ENCODE results near the gene ABCC1. TPM values are rescaled to one million over a fixed set of nuclear protein-coding genes. Genes with fewer than 3 reads are reported as not detected.

ABCC1 gene
- total and polyA plus RNA-seq, 2 of the 4 experiments (the other 2 are of a cell fraction) = 39.4 to 66.0 TPM

- POLR2A ChIA-PET (ENCODE audit: unreplicated experiment) = no interaction called here
- H3K4ac ChIP-seq (ENCODE audit: low read depth, low read length) = peak overlapping the region; percentile 51; the same call in 1 of the 2 replicates
- no peak for DNase-seq
Observed at GRCh38 chr16:15975172-15975571, 25.8 kb downstream of the ABCC1 start.

More at GRCh38 chr16:15975172-15975571, 25.8 kb downstream of the ABCC1 start:
- Histone ChIP-seq H3K4me1 (ENCODE audit: control insufficient read depth, insufficient read depth, low read length) (peaks cover 41% of the 10 kb centered on the region), H4K91ac (ENCODE audit: insufficient read depth, low read depth, low read length) (no peak overlapping the region), H4K5ac (ENCODE audit: low read depth, low read length) (no peak overlapping the region), H3K18ac (ENCODE audit: low read depth, low read length) (no peak overlapping the region), H3K79me1 (ENCODE audit: low read depth in 1 of 2, low read length in 2 of 2) (peaks cover 29 to 91% of the 10 kb centered on the region in 2 experiments), H3K27me3 (ENCODE audit: control insufficient read depth, insufficient read depth, low read length) (no peaks in the 10 kb centered on the region), H3K56ac (ENCODE audit: extremely low read depth, insufficient read depth, low read length) (no peak overlapping the region; the same call in 1 of the 2 replicates), H2BK5ac (ENCODE audit: low read depth, low read length, poor library complexity, severe bottlenecking) (peak overlapping the region; percentile 26), H3K9me1 (ENCODE audit: insufficient read depth, low read length) (peaks cover 51% of the 10 kb centered on the region), H2AFZ (replicated peaks; ENCODE audit: low read length, poor library complexity) (no peak overlapping the region), H3K27ac (ENCODE audit: insufficient read depth, low read length) (peak overlapping the region; percentile 6; the same call in 1 of the 2 replicates), H3K36me3 (ENCODE audit: control insufficient read depth, insufficient read depth, low read length) (peaks cover 40% of the 10 kb centered on the region), H3K4me2 (ENCODE audit: low read depth, low read length) (no peak overlapping the region), H4K8ac (ENCODE audit: low read depth in 2 of 2, low read length in 2 of 2) (peak overlapping the region in 1 of 2 experiments; percentile 47; a peak in 2 of 4 replicates), H4K20me1 (ENCODE audit: insufficient read depth, low read length) (peaks cover 79% of the 10 kb centered on the region), H2BK20ac (ENCODE audit: low read depth, low read length) (no peak overlapping the region), H2BK120ac (ENCODE audit: low read depth, low read length) (peak overlapping the region; percentile 25; the same call in 1 of the 2 replicates), H3K9me3 (ENCODE audit: control insufficient read depth, insufficient read depth, low read length) (peaks cover 3% of the 10 kb centered on the region), H3K14ac (replicated peaks; ENCODE audit: low read depth, low read length) (peak overlapping the region; percentile 33; the same call in 1 of the 2 replicates), H3K23ac (ENCODE audit: low read depth, low read length) (peak overlapping the region; percentile 37; the same call in 1 of the 2 replicates), H2AK5ac (ENCODE audit: low read depth, low read length) (peak overlapping the region; percentile 38; the same call in 1 of the 2 replicates), H3K4me3 (ENCODE audit: insufficient read depth, low read depth, low read length) (no peak overlapping the region), H2BK15ac (ENCODE audit: low read depth, low read length) (no peak overlapping the region; the same call in 2 of the 3 replicates), H2AK9ac (replicated peaks; ENCODE audit: low read depth, low read length, poor library complexity) (no peak overlapping the region), H3K9ac (ENCODE audit: low read depth, low read length) (no peak overlapping the region)
- BruUV-seq (replicated peaks) = no TSS peak
- TF ChIP-seq SMC3 (IDR thresholded peaks at IDR 0.05; ENCODE audit: low read depth, low read length) (no peak), RFX5 (IDR thresholded peaks at IDR 0.05; ENCODE audit: low read depth, low read length) (no peak), BHLHE40 (IDR thresholded peaks at IDR 0.05; ENCODE audit: low read depth, low read length) (no peak), CTCF (conservative IDR thresholded peaks at IDR 0.05; ENCODE audit: low read depth, low read length) (no peak), MAZ (IDR thresholded peaks at IDR 0.05; ENCODE audit: borderline replicate concordance, low read depth, low read length) (no peak)
- CTCF ChIA-PET = no interaction called here
- dilution Hi-C loops (cut with HindIII; ENCODE audit: low sequenced_read_pairs, unreplicated experiment) = no loop called here
- intact Hi-C loops (cut with micrococcal nuclease) = no loop called here
- in situ Hi-C loops (cut with MboI; ENCODE audit: low sequenced_read_pairs) = no loop called here
- ATAC-seq (ENCODE audit: low read depth) = no peak
- WGBS, 2 experiments (ENCODE audit: extremely low coverage in 2 of 2, insufficient read length in 1 of 2) = 88% methylated on average over 2 of the region's 5 CpGs; no CpG with 5 or more reads in 1 of the 2 experiments

All from IMR-90 (cell line).